Panc1 (cell line): ENCODE measurements around the gene AMN. TPM values are rescaled to one million over a fixed set of nuclear protein-coding genes. Genes with fewer than 3 reads are reported as not detected.

Experiments used
- ATAC-seq: fragments of 200-7000 bp; cut with Tn5 transposase; 2 replicates; pipeline ENCODE4 v1.9.1; 2020; ENCODE audit warnings: mild to moderate bottlenecking, moderate library complexity
- BruUV-seq: library from RNA; stranded (reverse); fragments of 400-500 nt; replicated peaks from 2 replicates; lab custom pipeline; 2021; lab: Mats Ljungman, UMichigan
- CTCF ChIA-PET: fragments of 300-600 bp; sonication (Branson Sonifier 250); formaldehyde crosslinking; loops from one replicate; lab custom pipeline; 2022; ENCODE audit warnings: antibody characterized with exemption; lab: Charles Lee
- POLR2A ChIA-PET: fragments of 300-600 bp; sonication (Branson Sonifier 250); formaldehyde crosslinking; loops from one replicate; lab custom pipeline; 2022; ENCODE audit warnings: antibody characterized with exemption; lab: Charles Lee
- DNase-seq: peaks from one replicate; pipeline ENCODE4 v3.0.0-alpha.2; 2010; ENCODE audit warnings: low read depth, low spot score
- H3K27ac ChIP-seq: 2 replicates; pipeline ENCODE4 v1.5.1; 2011; ENCODE audit warnings: mild to moderate bottlenecking, low read length, inconsistent platforms
- H3K27me3 ChIP-seq: fragments of 200-500 bp; sonication (Bioruptor generic); 2 replicates; pipeline ENCODE4 v1.6.0; 2014; ENCODE audit warnings: low read length, inconsistent platforms; ENCODE audit not compliant: control insufficient read depth, insufficient read depth
- H3K36me3 ChIP-seq: fragments of 200-500 bp; sonication (Bioruptor generic); 2 replicates; pipeline ENCODE4 v1.5.1; 2014; ENCODE audit warnings: inconsistent platforms, mild to moderate bottlenecking, low read length, moderate library complexity; ENCODE audit not compliant: control insufficient read depth, insufficient read depth
- H3K4me1 ChIP-seq: 2 replicates; pipeline ENCODE4 v1.5.1; 2011; ENCODE audit warnings: inconsistent platforms, mild to moderate bottlenecking, low read length, moderate library complexity; ENCODE audit not compliant: control insufficient read depth, insufficient read depth
- H3K4me3 ChIP-seq, 2 experiments: 2 replicates each; pipeline ENCODE4 v1.5.1; 2011 to 2012; ENCODE audit warnings: low read depth in 2 of 2, low read length in 2 of 2, mild to moderate bottlenecking in 2 of 2, inconsistent platforms in 1 of 2, moderate library complexity in 1 of 2
- H3K9me3 ChIP-seq: fragments of 200-500 bp; sonication (Bioruptor generic); 2 replicates; pipeline ENCODE4 v1.5.1; 2014; ENCODE audit warnings: low read depth, mild to moderate bottlenecking, inconsistent platforms, low read length, moderate library complexity; ENCODE audit not compliant: control insufficient read depth, insufficient read depth
- POLR2AphosphoS5 ChIP-seq: IDR thresholded peaks from 2 replicates; pipeline ENCODE4 v1.6.1; 2012; ENCODE audit warnings: mild to moderate bottlenecking, low read depth, low read length, moderate library complexity
- SIN3A ChIP-seq: IDR thresholded peaks from 2 replicates; pipeline ENCODE4 v1.6.1; 2012; ENCODE audit warnings: low read depth, mild to moderate bottlenecking, low read length, moderate library complexity, borderline replicate concordance; ENCODE audit not compliant: insufficient read depth
- TCF7L2 ChIP-seq: IDR thresholded peaks from 2 replicates; pipeline ENCODE4 v1.6.1; 2011; ENCODE audit warnings: mild to moderate bottlenecking, low read depth, low read length, inconsistent platforms
- in situ Hi-C: cut with HindIII; loops from 2 replicates; pipeline ENCODE4 v1.10.0; 2016; ENCODE audit warnings: low sequenced_read_pairs, low pct_unique_long_range_greater_than_20kb
- intact Hi-C: fragments of 100-400 bp; cut with micrococcal nuclease; formaldehyde crosslinking; loops from one replicate; pipeline ENCODE4 v1.10.0; 2022; ENCODE audit not compliant: unreplicated experiment
- total RNA-seq: library from RNA; stranded (reverse); gene quantifications from one replicate; pipeline ENCODE4 v1.2.1, GENCODE V29; 2021; ENCODE audit not compliant: unreplicated experiment
- TF ChIP-seq, protein P1 (sequence below), 2 experiments: IDR thresholded peaks; 2 replicates each; pipeline ENCODE4 v1.6.1; 2011 to 2012; ENCODE audit warnings: low read depth in 2 of 2, control low read depth in 1 of 2, low read length in 1 of 2, mild to moderate bottlenecking in 1 of 2, moderate library complexity in 1 of 2; ENCODE audit not compliant: insufficient read depth in 1 of 2
- TF ChIP-seq, protein P2 (sequence below): fragments of 450-650 bp; IDR thresholded peaks from 2 replicates; pipeline ENCODE4 v1.5.1; 2017; ENCODE audit warnings: mild to moderate bottlenecking

AMN gene
- total RNA-seq, 1 experiment from 2014 or later = 0.44 TPM

DNA sequence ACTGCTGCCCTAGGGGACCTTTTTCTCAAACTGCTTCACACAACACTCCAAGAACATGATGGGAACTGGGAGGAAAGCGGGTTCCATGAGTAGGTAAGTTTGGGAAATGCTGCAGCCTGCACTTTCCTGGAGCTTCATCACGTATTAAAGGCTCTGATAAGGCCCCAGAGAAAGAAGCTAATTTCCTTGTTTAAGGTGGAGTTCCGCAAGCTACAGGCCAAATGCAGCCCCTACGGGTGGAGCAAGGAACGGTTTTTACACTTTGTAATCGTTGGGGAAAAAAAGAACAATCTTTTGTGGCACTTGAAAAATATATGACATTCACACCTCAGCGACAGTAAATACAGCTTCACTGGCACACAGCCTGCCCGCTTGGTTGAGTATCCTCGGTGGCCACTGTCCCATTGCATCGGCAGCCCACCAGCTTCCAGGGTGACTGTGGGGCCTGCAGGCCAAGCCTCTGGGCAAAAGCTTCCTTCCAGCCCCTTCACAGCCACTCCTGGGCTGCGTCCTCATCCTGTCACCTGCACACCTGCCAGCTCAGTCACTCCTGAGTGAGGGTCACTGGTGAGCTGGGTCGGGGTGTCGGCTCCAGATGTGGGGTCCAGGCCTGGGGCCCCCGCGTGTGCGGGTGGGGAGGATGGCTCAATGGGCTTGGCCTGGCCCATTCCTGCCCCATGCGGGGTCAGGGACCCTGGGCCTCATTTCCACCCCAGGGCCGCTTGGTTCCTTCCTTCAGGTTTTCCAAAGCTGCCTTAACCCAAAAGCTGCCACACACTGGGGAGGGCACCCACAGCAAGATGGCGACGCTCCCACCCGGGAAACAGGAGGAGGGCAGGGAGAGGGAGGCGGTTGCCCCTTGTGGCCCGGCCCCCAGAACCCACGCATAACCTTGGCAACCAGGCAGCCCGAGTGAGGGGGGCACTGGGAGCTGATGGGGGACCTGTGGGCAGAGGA lies 2.4 kb downstream of the AMN start:
- CTCF ChIA-PET = interaction anchor here (0.6 kb wide), 1 partner anchor 153 kb away, joined by 4 read pairs; no protein-coding TSS in a partner anchor
- Histone ChIP-seq H3K36me3 (no peaks in the 10 kb centered on the region), H3K9me3 (no peaks in the 10 kb centered on the region), H3K4me1 (peaks cover 2% of the 10 kb centered on the region; the same call in 1 of the 2 replicates), H3K4me3 (no peak overlapping the region), H3K27ac (no peak overlapping the region), H3K27me3 (no peaks in the 10 kb centered on the region)
- in situ Hi-C loops (no loop called here), intact Hi-C loops (no loop called here)
- TF ChIP-seq SIN3A (no peak), TCF7L2 (no peak), POLR2AphosphoS5 (no peak)
- TF ChIP-seq, protein P1, sequence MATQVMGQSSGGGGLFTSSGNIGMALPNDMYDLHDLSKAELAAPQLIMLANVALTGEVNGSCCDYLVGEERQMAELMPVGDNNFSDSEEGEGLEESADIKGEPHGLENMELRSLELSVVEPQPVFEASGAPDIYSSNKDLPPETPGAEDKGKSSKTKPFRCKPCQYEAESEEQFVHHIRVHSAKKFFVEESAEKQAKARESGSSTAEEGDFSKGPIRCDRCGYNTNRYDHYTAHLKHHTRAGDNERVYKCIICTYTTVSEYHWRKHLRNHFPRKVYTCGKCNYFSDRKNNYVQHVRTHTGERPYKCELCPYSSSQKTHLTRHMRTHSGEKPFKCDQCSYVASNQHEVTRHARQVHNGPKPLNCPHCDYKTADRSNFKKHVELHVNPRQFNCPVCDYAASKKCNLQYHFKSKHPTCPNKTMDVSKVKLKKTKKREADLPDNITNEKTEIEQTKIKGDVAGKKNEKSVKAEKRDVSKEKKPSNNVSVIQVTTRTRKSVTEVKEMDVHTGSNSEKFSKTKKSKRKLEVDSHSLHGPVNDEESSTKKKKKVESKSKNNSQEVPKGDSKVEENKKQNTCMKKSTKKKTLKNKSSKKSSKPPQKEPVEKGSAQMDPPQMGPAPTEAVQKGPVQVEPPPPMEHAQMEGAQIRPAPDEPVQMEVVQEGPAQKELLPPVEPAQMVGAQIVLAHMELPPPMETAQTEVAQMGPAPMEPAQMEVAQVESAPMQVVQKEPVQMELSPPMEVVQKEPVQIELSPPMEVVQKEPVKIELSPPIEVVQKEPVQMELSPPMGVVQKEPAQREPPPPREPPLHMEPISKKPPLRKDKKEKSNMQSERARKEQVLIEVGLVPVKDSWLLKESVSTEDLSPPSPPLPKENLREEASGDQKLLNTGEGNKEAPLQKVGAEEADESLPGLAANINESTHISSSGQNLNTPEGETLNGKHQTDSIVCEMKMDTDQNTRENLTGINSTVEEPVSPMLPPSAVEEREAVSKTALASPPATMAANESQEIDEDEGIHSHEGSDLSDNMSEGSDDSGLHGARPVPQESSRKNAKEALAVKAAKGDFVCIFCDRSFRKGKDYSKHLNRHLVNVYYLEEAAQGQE (IDR thresholded peaks at IDR 0.05; ENCODE audit: insufficient read depth in 1 of 2, low read depth in 2 of 2, low read length in 1 of 2) = no peak
- TF ChIP-seq, protein P2, sequence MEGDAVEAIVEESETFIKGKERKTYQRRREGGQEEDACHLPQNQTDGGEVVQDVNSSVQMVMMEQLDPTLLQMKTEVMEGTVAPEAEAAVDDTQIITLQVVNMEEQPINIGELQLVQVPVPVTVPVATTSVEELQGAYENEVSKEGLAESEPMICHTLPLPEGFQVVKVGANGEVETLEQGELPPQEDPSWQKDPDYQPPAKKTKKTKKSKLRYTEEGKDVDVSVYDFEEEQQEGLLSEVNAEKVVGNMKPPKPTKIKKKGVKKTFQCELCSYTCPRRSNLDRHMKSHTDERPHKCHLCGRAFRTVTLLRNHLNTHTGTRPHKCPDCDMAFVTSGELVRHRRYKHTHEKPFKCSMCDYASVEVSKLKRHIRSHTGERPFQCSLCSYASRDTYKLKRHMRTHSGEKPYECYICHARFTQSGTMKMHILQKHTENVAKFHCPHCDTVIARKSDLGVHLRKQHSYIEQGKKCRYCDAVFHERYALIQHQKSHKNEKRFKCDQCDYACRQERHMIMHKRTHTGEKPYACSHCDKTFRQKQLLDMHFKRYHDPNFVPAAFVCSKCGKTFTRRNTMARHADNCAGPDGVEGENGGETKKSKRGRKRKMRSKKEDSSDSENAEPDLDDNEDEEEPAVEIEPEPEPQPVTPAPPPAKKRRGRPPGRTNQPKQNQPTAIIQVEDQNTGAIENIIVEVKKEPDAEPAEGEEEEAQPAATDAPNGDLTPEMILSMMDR = no peak; the same call in 1 of the 2 replicates
- ATAC-seq (no peak), DNase-seq (no peak)
- POLR2A ChIA-PET = no interaction called here
- BruUV-seq = no TSS peak

DNA sequence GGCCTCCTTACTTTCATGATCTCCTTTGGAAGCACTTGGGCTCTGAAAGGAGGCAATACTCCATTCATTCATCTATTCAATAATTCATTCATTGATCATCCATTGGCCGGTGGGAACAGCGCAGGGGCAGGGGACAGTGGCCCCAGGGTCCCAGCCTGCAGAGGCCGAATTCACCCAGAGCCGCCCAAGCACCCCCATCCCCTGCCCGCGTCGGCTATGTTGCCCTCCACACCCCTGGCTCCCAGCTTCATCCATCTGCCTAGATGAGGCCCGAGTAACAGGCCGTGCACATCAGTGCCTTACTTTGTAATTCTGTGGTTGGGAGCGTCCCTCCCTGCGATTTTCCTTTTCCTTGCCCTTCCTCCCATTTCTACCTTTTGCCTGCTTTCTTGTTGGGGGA lies 3.2 kb downstream of the AMN start:
- CTCF ChIA-PET = no interaction called here

More for the DNA sequence above, 3.2 kb downstream of the AMN start:
- Histone ChIP-seq H3K9me3 (no peaks in the 10 kb centered on the region), H3K36me3 (no peaks in the 10 kb centered on the region), H3K27me3 (no peaks in the 10 kb centered on the region), H3K27ac (no peak overlapping the region), H3K4me3 (no peak overlapping the region), H3K4me1 (peaks cover 2% of the 10 kb centered on the region; the same call in 1 of the 2 replicates)
- ATAC-seq (no peak), DNase-seq (no peak)
- in situ Hi-C loops (no loop called here), intact Hi-C loops (no loop called here)
- BruUV-seq = no TSS peak
- POLR2A ChIA-PET = no interaction called here
- TF ChIP-seq, protein P1 (IDR thresholded peaks at IDR 0.05; ENCODE audit: insufficient read depth in 1 of 2, low read depth in 2 of 2, low read length in 1 of 2) = no peak
- TF ChIP-seq, protein P2 = no peak
- TF ChIP-seq POLR2AphosphoS5 (no peak), SIN3A (no peak), TCF7L2 (no peak)
